H1 (cell line): Measurements from ENCODE around the gene ADPRHL1. TPM values are rescaled to one million over a fixed set of nuclear protein-coding genes. Genes with fewer than 3 reads are reported as not detected.

ENCODE experiments used
- CTCF ChIA-PET: fragments of 300-600 bp; sonication (Branson Sonifier 250); formaldehyde crosslinking; loops from one replicate; lab custom pipeline; 2021; ENCODE audit not compliant: partially characterized antibody; lab: Charles Lee
- POLR2A ChIA-PET: fragments of 300-600 bp; sonication (Branson Sonifier 250); formaldehyde crosslinking; loops from one replicate; lab custom pipeline; 2021; ENCODE audit warnings: inconsistent platforms; ENCODE audit not compliant: partially characterized antibody; lab: Charles Lee
- DNase-seq, 2 experiments: peaks; one replicate each; pipeline versions ENCODE4 v3.0.0 to v3.0.0-alpha.2; 2010 to 2022; ENCODE audit warnings: low spot score in 2 of 2, low read depth in 1 of 2, mixed read lengths in 1 of 2
- FAIRE-seq: peaks from 2 replicates; lab custom pipeline; 2011; peaks lifted over from hg19 to GRCh38; lab: Jason Lieb, UNC
- H2AFZ ChIP-seq: 2 replicates; pipeline ENCODE4 v1.8.1; 2012; ENCODE audit warnings: low read length, inconsistent platforms
- H2AK5ac ChIP-seq: 2 replicates; pipeline ENCODE4 v1.6.1; 2013; ENCODE audit warnings: low read depth, low read length
- H2BK120ac ChIP-seq: replicated peaks from 2 replicates; pipeline ENCODE3; 2013; ENCODE audit warnings: low read depth, low read length, inconsistent platforms
- H2BK12ac ChIP-seq: 2 replicates; pipeline ENCODE4 v1.6.1; 2013; ENCODE audit warnings: low read depth, low read length
- H2BK15ac ChIP-seq: 2 replicates; pipeline ENCODE4 v1.6.1; 2013; ENCODE audit warnings: low read length
- H2BK20ac ChIP-seq: 2 replicates; pipeline ENCODE4 v1.6.1; 2013; ENCODE audit warnings: low read length
- H2BK5ac ChIP-seq: 2 replicates; pipeline ENCODE4 v1.6.1; 2013; ENCODE audit warnings: low read depth, low read length
- H3K14ac ChIP-seq: 2 replicates; pipeline ENCODE4 v1.6.1; 2013; ENCODE audit warnings: inconsistent platforms; ENCODE audit not compliant: insufficient read length
- H3K18ac ChIP-seq: 2 replicates; pipeline ENCODE4 v1.6.1; 2013; ENCODE audit warnings: low read length; ENCODE audit errors: extremely low read depth
- H3K23ac ChIP-seq: 2 replicates; pipeline ENCODE4 v1.6.1; 2013; ENCODE audit warnings: inconsistent platforms; ENCODE audit not compliant: insufficient read length
- H3K23me2 ChIP-seq: 2 replicates; pipeline ENCODE4 v1.6.1; 2013; ENCODE audit warnings: low read depth, low read length
- H3K27ac ChIP-seq: 2 replicates; pipeline ENCODE4 v1.6.1; 2011; ENCODE audit warnings: low read depth, low read length, inconsistent platforms
- H3K27me3 ChIP-seq, 4 experiments: replicated peaks in 1 of 4; 1 replicate in 1 of 4; 2 replicates in 3 of 4; pipeline versions ENCODE4 v1.6.1 to v1.8.1; 2011 to 2013; ENCODE audit warnings: low read length in 3 of 4, mild to moderate bottlenecking in 3 of 4, inconsistent platforms in 2 of 4, mixed read lengths in 2 of 4, moderate library complexity in 1 of 4; ENCODE audit not compliant: control insufficient read depth in 3 of 4, insufficient read depth in 3 of 4; ENCODE audit errors: extremely low read depth in 1 of 4
- H3K36me3 ChIP-seq, 4 experiments: 2 replicates each; pipeline versions ENCODE4 v1.6.1 to v1.8.1; 2011 to 2013; ENCODE audit warnings: mild to moderate bottlenecking in 4 of 4, low read length in 3 of 4, moderate library complexity in 2 of 4, control low read depth in 1 of 4, inconsistent platforms in 1 of 4; ENCODE audit not compliant: insufficient read depth in 4 of 4, control insufficient read depth in 2 of 4
- H3K4ac ChIP-seq: replicated peaks from 2 replicates; pipeline ENCODE3; 2013; ENCODE audit warnings: low read length, low read depth, mixed read lengths, inconsistent platforms; ENCODE audit not compliant: insufficient read length
- H3K4me1 ChIP-seq, 4 experiments: replicated peaks in 1 of 4; 1 replicate in 1 of 4; 2 replicates in 3 of 4; pipeline versions ENCODE4 v1.6.1 to v1.8.1; 2011 to 2013; ENCODE audit warnings: low read length in 3 of 4, inconsistent platforms in 2 of 4, mixed read lengths in 1 of 4; ENCODE audit not compliant: insufficient read depth in 4 of 4, control insufficient read depth in 3 of 4
- H3K4me2 ChIP-seq, 2 experiments: 2 replicates each; pipeline versions ENCODE4 v1.6.1 to v1.8.1; 2011 to 2013; ENCODE audit warnings: low read depth in 2 of 2, low read length in 2 of 2, control low read depth in 1 of 2, inconsistent platforms in 1 of 2, mild to moderate bottlenecking in 1 of 2; ENCODE audit not compliant: insufficient read depth in 1 of 2
- H3K4me3 ChIP-seq, 4 experiments: fragments of 200-600, 300-600 bp in 1 of 4; sonication (generic), shearing (Covaris generic), sonication (Bioruptor Twin) in 1 of 4; 2 replicates each; pipeline versions ENCODE4 v1.5.1 to v1.8.1; 2011 to 2016; ENCODE audit warnings: low read length in 4 of 4, low read depth in 3 of 4, control low read depth in 2 of 4, inconsistent platforms in 2 of 4, mild to moderate bottlenecking in 2 of 4, mixed read lengths in 1 of 4, moderate library complexity in 1 of 4; ENCODE audit not compliant: insufficient read depth in 2 of 4; ENCODE audit errors: extremely low read depth in 1 of 4
- H3K56ac ChIP-seq: replicated peaks from 2 replicates; pipeline ENCODE3; 2013; ENCODE audit warnings: low read depth, mild to moderate bottlenecking, mixed read lengths, low read length, inconsistent platforms; ENCODE audit not compliant: insufficient read length
- H3K79me1 ChIP-seq: 2 replicates; pipeline ENCODE4 v1.6.1; 2013; ENCODE audit warnings: low read depth, low read length, control low read depth
- H3K79me2 ChIP-seq, 2 experiments: 2 replicates each; pipeline versions ENCODE4 v1.6.1 to v1.8.1; 2012 to 2013; ENCODE audit warnings: low read length in 2 of 2, mild to moderate bottlenecking in 2 of 2, inconsistent platforms in 1 of 2; ENCODE audit not compliant: insufficient read depth in 2 of 2, control insufficient read depth in 1 of 2
- H3K9ac ChIP-seq, 4 experiments: replicated peaks in 1 of 4; 1 replicate in 1 of 4; 2 replicates in 3 of 4; pipeline versions ENCODE4 v1.6.1 to v1.8.1; 2011 to 2013; ENCODE audit warnings: low read depth in 3 of 4, low read length in 3 of 4, control low read depth in 2 of 4, mild to moderate bottlenecking in 2 of 4, moderate library complexity in 2 of 4, inconsistent platforms in 1 of 4; ENCODE audit errors: extremely low read depth in 1 of 4
- H3K9me3 ChIP-seq, 2 experiments: 2 replicates each; pipeline versions ENCODE4 v1.6.1 to v1.8.1; 2012 to 2013; ENCODE audit warnings: mild to moderate bottlenecking in 2 of 2, moderate library complexity in 2 of 2, control low read depth in 1 of 2, inconsistent platforms in 1 of 2, low read depth in 1 of 2, low read length in 1 of 2, mixed read lengths in 1 of 2; ENCODE audit not compliant: insufficient read depth in 2 of 2
- H4K20me1 ChIP-seq, 2 experiments: replicated peaks in 1 of 2; 2 replicates each; pipeline versions ENCODE3 to v1.8.1; 2011 to 2013; ENCODE audit warnings: inconsistent platforms in 2 of 2, low read length in 2 of 2, mild to moderate bottlenecking in 1 of 2; ENCODE audit not compliant: insufficient read depth in 2 of 2, control insufficient read depth in 1 of 2
- H4K5ac ChIP-seq: 2 replicates; pipeline ENCODE4 v1.6.1; 2013; ENCODE audit warnings: low read length, low read depth, mixed read lengths, inconsistent platforms; ENCODE audit not compliant: insufficient read length
- H4K8ac ChIP-seq: 2 replicates; pipeline ENCODE4 v1.8.0; 2013; ENCODE audit warnings: mild to moderate bottlenecking, moderate library complexity, low read length, inconsistent platforms; ENCODE audit not compliant: insufficient read depth; ENCODE audit errors: extremely low read depth
- H4K91ac ChIP-seq: replicated peaks from 2 replicates; pipeline ENCODE3; 2013; ENCODE audit warnings: low read length, mixed read lengths, inconsistent platforms; ENCODE audit not compliant: insufficient read length
- CHD2 ChIP-seq: IDR thresholded peaks from 2 replicates; pipeline ENCODE4 v1.6.1; 2012; ENCODE audit warnings: low read length, improper control_type of control experiment
- CTBP2 ChIP-seq: IDR thresholded peaks from 2 replicates; pipeline ENCODE4 v1.7.0; 2011; ENCODE audit warnings: borderline replicate concordance, mild to moderate bottlenecking, moderate library complexity, mixed read lengths, low read length; ENCODE audit not compliant: insufficient read depth, insufficient read length
- HDAC2 ChIP-seq, 2 experiments: fragments of 300-600 bp in 1 of 2; sonication (generic) in 1 of 2; IDR thresholded peaks; 2 replicates each; pipeline ENCODE4 v1.6.1; 2011 to 2012; ENCODE audit warnings: low read depth in 2 of 2, low read length in 2 of 2, mild to moderate bottlenecking in 2 of 2, moderate library complexity in 2 of 2, borderline replicate concordance in 1 of 2, inconsistent platforms in 1 of 2
- NRF1 ChIP-seq: IDR thresholded peaks from 2 replicates; pipeline ENCODE4 v1.6.1; 2011; ENCODE audit warnings: mild to moderate bottlenecking, low read depth, low read length, improper control_type of control experiment
- POLR2AphosphoS5 ChIP-seq: IDR thresholded peaks from 2 replicates; pipeline ENCODE4 v1.6.1; 2011; ENCODE audit warnings: low read depth, low read length
- SIRT6 ChIP-seq: IDR thresholded peaks from one replicate; pipeline ENCODE4 v1.7.1; 2012; ENCODE audit warnings: low read length, inconsistent platforms
- TCF12 ChIP-seq: IDR thresholded peaks from 2 replicates; pipeline ENCODE4 v1.6.1; 2011; ENCODE audit warnings: low read depth, mild to moderate bottlenecking, low read length
- TEAD4 ChIP-seq: IDR thresholded peaks from 2 replicates; pipeline ENCODE4 v1.6.1; 2012; ENCODE audit warnings: low read depth, low read length, inconsistent platforms, mixed read lengths
- WGBS, 2 experiments: shearing (Covaris generic) in 1 of 2; methylation state at CpG; one replicate each; pipeline versions ENCODE4 v1.1.6 to v1.1.7; 2013 to 2015; ENCODE audit warnings: low lambda C conversion rate in 2 of 2, mixed read lengths in 2 of 2, inconsistent platforms in 1 of 2, low coverage in 1 of 2, missing lambda C conversion rate in 1 of 2; ENCODE audit not compliant: insufficient replicate concordance in 2 of 2, insufficient coverage in 1 of 2, insufficient read length in 1 of 2; ENCODE audit errors: extremely low coverage in 1 of 2, missing lambda C conversion rate in 1 of 2; 5-methylcytosine and 5-hydroxymethylcytosine counted together
- polyA plus RNA-seq, 7 experiments: library from polyadenylated mRNA; depleted of rRNA in 3 of 7; stranded (reverse) in 5 of 7; unstranded in 2 of 7; fragments of >200 nt in 5 of 7; fragments of 200-250 nt in 2 of 7; gene quantifications; 1 replicate in 5 of 7; 2 replicates in 1 of 7; 4 replicates in 1 of 7; pipeline versions ENCODE4 v1.2.1 to v1.2.3, GENCODE V29; 2011 to 2013; ENCODE audit warnings: missing spikeins in 2 of 7, mixed read lengths in 2 of 7
- total RNA-seq: library from RNA; stranded (reverse); fragmentation: NEBNext Ultra II Directional; extraction: Animal tissue kit (Norgen Biotek cat#: 25700); gene quantifications from 2 replicates; pipeline ENCODE4 v1.2.1, GENCODE V29; 2021
- TF ChIP-seq, protein P1 (sequence below), 3 experiments: IDR thresholded peaks; 1 replicate in 2 of 3; 2 replicates in 1 of 3; pipeline versions ENCODE4 v1.5.1 to v1.6.1; 2011; ENCODE audit warnings: low read length in 3 of 3, mild to moderate bottlenecking in 3 of 3, inconsistent platforms in 2 of 3, low read depth in 1 of 3, moderate library complexity in 1 of 3; ENCODE audit not compliant: insufficient read depth in 1 of 3; ENCODE audit errors: control extremely low read depth in 1 of 3

The ADPRHL1 gene
- total and polyA plus RNA-seq, 2 of the 8 experiments (the other 6 are each of a cell fraction or from before 2014, with no cell fraction given), result 0.74 to 1.7 TPM

DNA sequence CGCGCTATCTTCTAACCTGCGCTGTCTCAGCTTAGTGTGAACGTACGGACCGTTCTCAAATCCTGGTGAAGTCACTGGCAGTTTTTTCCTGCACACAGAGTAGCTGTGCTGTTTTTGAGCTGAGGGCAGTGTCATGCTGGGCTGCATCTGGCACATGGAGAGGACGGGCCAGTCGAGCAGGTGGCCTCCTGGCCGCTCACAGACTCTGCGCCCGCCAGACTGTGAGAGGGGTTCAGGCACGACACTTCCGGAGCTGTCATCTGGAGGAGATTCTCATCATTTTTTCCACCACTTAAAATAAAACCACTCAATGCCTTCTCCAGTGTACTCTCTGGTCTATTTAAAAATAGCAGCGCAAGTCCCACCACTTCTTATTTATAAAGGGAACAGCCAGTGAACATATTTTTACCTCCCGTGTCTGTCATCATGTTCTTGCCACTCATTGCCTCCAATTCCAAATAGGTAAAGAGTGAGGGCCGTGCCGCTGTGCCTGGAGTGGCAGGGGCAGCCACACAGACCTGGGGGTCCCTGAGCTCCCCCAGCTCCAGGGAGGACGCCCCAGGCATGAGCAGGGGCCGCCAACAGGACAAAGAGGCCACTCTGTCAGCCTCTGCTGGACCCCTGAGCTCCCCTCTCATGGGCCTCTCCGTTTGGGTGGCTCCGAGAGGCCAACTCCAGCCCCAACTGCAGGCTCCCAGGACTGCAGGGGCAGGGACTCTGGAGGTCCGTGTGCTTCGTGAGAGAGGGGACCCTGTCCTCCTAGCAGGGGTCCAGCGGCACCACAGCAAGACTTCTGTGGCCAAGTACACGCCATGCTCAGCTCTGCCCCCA lies 52.5 kb downstream of the ADPRHL1 start:
- FAIRE-seq (no peak), DNase-seq (no peak)
- H4K8ac ChIP-seq, result peak overlapping the region; percentile 80; the same call in 1 of the 2 replicates
- H4K20me1 ChIP-seq, result no peaks in the 10 kb centered on the region
- no peak overlapping the region for H3K56ac ChIP-seq
- no peak overlapping the region for H3K4me3 ChIP-seq
- no peak overlapping the region for H2AK5ac ChIP-seq
- peaks cover 0 to 11% (median 6%) of the 10 kb centered on the region in 4 experiments; a peak in 6 of 7 replicates for H3K4me1 ChIP-seq
- no peak overlapping the region for H2BK20ac ChIP-seq
- H3K27ac ChIP-seq, result no peak overlapping the region
- 94% methylated on average over 25 of the region's 25 CpGs; no CpG with 5 or more reads in 1 of the 2 experiments for WGBS, 2 experiments
- no peak overlapping the region for H2BK120ac ChIP-seq
- H2BK5ac ChIP-seq, result no peak overlapping the region
- no peak overlapping the region for H2AFZ ChIP-seq
- no peak overlapping the region for H4K5ac ChIP-seq
- H3K79me2 ChIP-seq, result no peaks in the 10 kb centered on the region
- no peak overlapping the region for H4K91ac ChIP-seq
- no peaks in the 10 kb centered on the region for H3K27me3 ChIP-seq
- no peak overlapping the region for H3K9ac ChIP-seq
- no peak overlapping the region for H3K18ac ChIP-seq
- ChIA-PET POLR2A (interaction anchor here (1.2 to 1.5 kb wide), 5 partner anchors 9 to 103 kb away, joined by 3 to 6 read pairs (median 4); no protein-coding TSS in a partner anchor), CTCF (interaction anchor here (0.8 to 3.6 kb wide), 4 partner anchors 9 to 131 kb away, joined by 3 to 12 read pairs (median 4); no protein-coding TSS in a partner anchor)
- H3K23me2 ChIP-seq, result no peaks in the 10 kb centered on the region
- no peaks in the 10 kb centered on the region for H3K36me3 ChIP-seq
- no peak overlapping the region for H3K14ac ChIP-seq
- H2BK12ac ChIP-seq, result no peak overlapping the region
- no peaks in the 10 kb centered on the region for H3K9me3 ChIP-seq
- H2BK15ac ChIP-seq, result no peak overlapping the region
- H3K4me2 ChIP-seq, result no peak overlapping the region
- no peak overlapping the region for H3K4ac ChIP-seq
- no peaks in the 10 kb centered on the region for H3K79me1 ChIP-seq
- no peak overlapping the region for H3K23ac ChIP-seq
- TF ChIP-seq, protein P1, sequence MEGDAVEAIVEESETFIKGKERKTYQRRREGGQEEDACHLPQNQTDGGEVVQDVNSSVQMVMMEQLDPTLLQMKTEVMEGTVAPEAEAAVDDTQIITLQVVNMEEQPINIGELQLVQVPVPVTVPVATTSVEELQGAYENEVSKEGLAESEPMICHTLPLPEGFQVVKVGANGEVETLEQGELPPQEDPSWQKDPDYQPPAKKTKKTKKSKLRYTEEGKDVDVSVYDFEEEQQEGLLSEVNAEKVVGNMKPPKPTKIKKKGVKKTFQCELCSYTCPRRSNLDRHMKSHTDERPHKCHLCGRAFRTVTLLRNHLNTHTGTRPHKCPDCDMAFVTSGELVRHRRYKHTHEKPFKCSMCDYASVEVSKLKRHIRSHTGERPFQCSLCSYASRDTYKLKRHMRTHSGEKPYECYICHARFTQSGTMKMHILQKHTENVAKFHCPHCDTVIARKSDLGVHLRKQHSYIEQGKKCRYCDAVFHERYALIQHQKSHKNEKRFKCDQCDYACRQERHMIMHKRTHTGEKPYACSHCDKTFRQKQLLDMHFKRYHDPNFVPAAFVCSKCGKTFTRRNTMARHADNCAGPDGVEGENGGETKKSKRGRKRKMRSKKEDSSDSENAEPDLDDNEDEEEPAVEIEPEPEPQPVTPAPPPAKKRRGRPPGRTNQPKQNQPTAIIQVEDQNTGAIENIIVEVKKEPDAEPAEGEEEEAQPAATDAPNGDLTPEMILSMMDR (IDR thresholded peaks at IDR 0.05; ENCODE audit: control extremely low read depth in 1 of 3, insufficient read depth in 1 of 3, low read depth in 1 of 3, low read length in 3 of 3), result no peak
- TF ChIP-seq TEAD4 (no peak), NRF1 (no peak), TCF12 (no peak), CHD2 (no peak), HDAC2 (IDR thresholded peaks at IDR 0.05; ENCODE audit: borderline replicate concordance in 1 of 2, low read depth in 2 of 2, low read length in 2 of 2) (no peak), SIRT6 (no peak), POLR2AphosphoS5 (no peak), CTBP2 (no peak)
